IMR-90 (cell line): ENCODE data around the gene OXSM.

ENCODE experiments used
- CHD1 ChIP-seq: IDR thresholded peaks from 2 replicates; pipeline ENCODE4 v1.6.1; 2012; ENCODE audit warnings: low read depth, low read length, improper control_type of control experiment
- CTCF ChIP-seq: conservative IDR thresholded peaks from 2 replicates; pipeline ENCODE4 v1.5.1; 2012; ENCODE audit warnings: mild to moderate bottlenecking, low read depth, low read length, improper control_type of control experiment
- FOS ChIP-seq: fragments of 150-350 bp; IDR thresholded peaks from 2 replicates; pipeline ENCODE4 v1.6.1; 2016; ENCODE audit warnings: low read depth, low read length
- MAZ ChIP-seq: IDR thresholded peaks from 2 replicates; pipeline ENCODE4 v1.6.1; 2012; ENCODE audit warnings: low read depth, mild to moderate bottlenecking, low read length, improper control_type of control experiment, moderate library complexity, borderline replicate concordance
- MXI1 ChIP-seq: IDR thresholded peaks from 2 replicates; pipeline ENCODE4 v1.6.1; 2012; ENCODE audit warnings: low read depth, mild to moderate bottlenecking, low read length, moderate library complexity, borderline replicate concordance
- NFE2L2 ChIP-seq: fragments of 150-350 bp; IDR thresholded peaks from 2 replicates; pipeline ENCODE4 v1.6.1; 2016; ENCODE audit warnings: low read depth, mild to moderate bottlenecking, low read length
- POLR2A ChIP-seq: IDR thresholded peaks from 2 replicates; pipeline ENCODE4 v1.6.1; 2012; ENCODE audit warnings: mild to moderate bottlenecking, low read depth, low read length
- RAD21 ChIP-seq: IDR thresholded peaks from 2 replicates; pipeline ENCODE4 v1.6.1; 2012; ENCODE audit warnings: low read length, improper control_type of control experiment
- RCOR1 ChIP-seq: IDR thresholded peaks from 2 replicates; pipeline ENCODE4 v1.6.1; 2012; ENCODE audit warnings: mild to moderate bottlenecking, low read length, improper control_type of control experiment; ENCODE audit not compliant: insufficient replicate concordance
- RFX5 ChIP-seq: IDR thresholded peaks from 2 replicates; pipeline ENCODE4 v1.8.0; 2012; ENCODE audit warnings: low read depth, mild to moderate bottlenecking, low read length, moderate library complexity
- SMC3 ChIP-seq: fragments of 150-350 bp; IDR thresholded peaks from 2 replicates; pipeline ENCODE4 v1.6.1; 2016; ENCODE audit warnings: low read depth, mild to moderate bottlenecking, antibody characterized with exemption, low read length, moderate library complexity
- USF2 ChIP-seq: fragments of 150-350 bp; IDR thresholded peaks from 2 replicates; pipeline ENCODE4 v1.6.1; 2017; ENCODE audit warnings: mild to moderate bottlenecking, antibody characterized with exemption, low read length, low read depth
- TF ChIP-seq, protein P1 (sequence below): fragments of 150-350 bp; IDR thresholded peaks from 2 replicates; pipeline ENCODE4 v1.6.1; 2016; ENCODE audit warnings: low read depth, mild to moderate bottlenecking, low read length, moderate library complexity, borderline replicate concordance

GRCh38 chr3:25801786-25802185 lies 11.9 kb downstream of the OXSM start:
- no peak for TF ChIP-seq POLR2A
- TF ChIP-seq, protein P1, sequence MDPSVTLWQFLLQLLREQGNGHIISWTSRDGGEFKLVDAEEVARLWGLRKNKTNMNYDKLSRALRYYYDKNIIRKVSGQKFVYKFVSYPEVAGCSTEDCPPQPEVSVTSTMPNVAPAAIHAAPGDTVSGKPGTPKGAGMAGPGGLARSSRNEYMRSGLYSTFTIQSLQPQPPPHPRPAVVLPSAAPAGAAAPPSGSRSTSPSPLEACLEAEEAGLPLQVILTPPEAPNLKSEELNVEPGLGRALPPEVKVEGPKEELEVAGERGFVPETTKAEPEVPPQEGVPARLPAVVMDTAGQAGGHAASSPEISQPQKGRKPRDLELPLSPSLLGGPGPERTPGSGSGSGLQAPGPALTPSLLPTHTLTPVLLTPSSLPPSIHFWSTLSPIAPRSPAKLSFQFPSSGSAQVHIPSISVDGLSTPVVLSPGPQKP: no peak
- no peak for TF ChIP-seq CTCF
- TF ChIP-seq RFX5: no peak
- TF ChIP-seq FOS: no peak
- TF ChIP-seq RAD21: no peak
- TF ChIP-seq CHD1: no peak
- no peak for TF ChIP-seq SMC3
- TF ChIP-seq MXI1: no peak
- TF ChIP-seq MAZ: no peak
- no peak for TF ChIP-seq NFE2L2
- TF ChIP-seq RCOR1: no peak
- no peak for TF ChIP-seq USF2
